22Rv1 (cell line): Measurements from ENCODE around the gene DUSP15.

Source experiments
- CTCF ChIP-seq: fragments of 450-650 bp; IDR thresholded peaks from 2 replicates; pipeline ENCODE4 v1.5.1; 2017; ENCODE audit warnings: mild to moderate bottlenecking
- ZFX ChIP-seq: fragments of 450-650 bp; IDR thresholded peaks from 2 replicates; pipeline ENCODE4 v1.6.1; 2017; ENCODE audit warnings: antibody characterized with exemption, borderline replicate concordance

- no peak for TF ChIP-seq CTCF
- no peak for TF ChIP-seq ZFX
Measured at GRCh38 chr20:31823360-31824124, 46.8 kb downstream of the DUSP15 start.
